K562 (cell line): ENCODE results near the gene MLYCD. TPM values are rescaled to one million over a fixed set of nuclear protein-coding genes. Genes with fewer than 3 reads are reported as not detected.

Experiments used
- ATAC-seq: fragments of 200-7000 bp; cut with Tn5 transposase; 3 replicates; pipeline ENCODE4 v1.9.1; 2020; ENCODE audit warnings: moderate library complexity
- BruUV-seq: library from RNA; stranded (reverse); fragments of 400-500 nt; replicated peaks from 2 replicates; lab custom pipeline; 2021; lab: Mats Ljungman, UMichigan
- CTCF ChIA-PET: fragments of 300-600 bp; formaldehyde crosslinking; extraction: SDS; loops from one replicate; lab custom pipeline; 2021; ENCODE audit warnings: low intra/inter-chr PET ratio; lab: Yijun Ruan, JAX
- POLR2A ChIA-PET: fragments of 300-600, 350-650 bp; sonication (Branson Sonifier 250); formaldehyde crosslinking; extraction: SDS; loops from one replicate; lab custom pipeline; 2021; ENCODE audit warnings: antibody characterized with exemption, inconsistent platforms; lab: Yijun Ruan, JAX
- DNase-seq, 4 experiments: peaks; one replicate each; pipeline versions ENCODE4 v3.0.0 to v3.0.0-alpha.2; 2011 to 2018; ENCODE audit warnings: low spot score in 3 of 4, mixed read lengths in 3 of 4; ENCODE audit errors: extremely low read depth in 1 of 4
- FAIRE-seq: peaks from 2 replicates; lab custom pipeline; 2011; peaks lifted over from hg19 to GRCh38; lab: Jason Lieb, UNC
- H2AFZ ChIP-seq: 2 replicates; pipeline ENCODE4 v1.6.0; 2011; ENCODE audit warnings: low read depth, low read length, control low read depth, inconsistent platforms
- H3K27ac ChIP-seq: fragments of 200-600 bp; 3 replicates; pipeline ENCODE4 v1.8.0; 2011; ENCODE audit warnings: low read depth, mild to moderate bottlenecking, control low read depth, inconsistent platforms, low read length, moderate library complexity, mixed read lengths; ENCODE audit errors: extremely low read depth
- H3K27me3 ChIP-seq, 2 experiments: fragments of 300-600 bp in 1 of 2; 2 replicates in 1 of 2; 3 replicates in 1 of 2; pipeline versions ENCODE4 v1.6.0 to v1.8.0; 2011; ENCODE audit warnings: inconsistent platforms in 2 of 2, low read length in 2 of 2, mild to moderate bottlenecking in 1 of 2, mixed read lengths in 1 of 2, moderate library complexity in 1 of 2; ENCODE audit not compliant: control insufficient read depth in 2 of 2, insufficient read depth in 2 of 2
- H3K36me3 ChIP-seq: fragments of 300-600 bp; 3 replicates; pipeline ENCODE4 v1.8.0; 2011; ENCODE audit warnings: mild to moderate bottlenecking, low read length, inconsistent platforms; ENCODE audit not compliant: control insufficient read depth, insufficient read depth
- H3K4me1 ChIP-seq, 2 experiments: fragments of 200-600 bp in 1 of 2; replicated peaks in 1 of 2; 2 replicates in 1 of 2; 3 replicates in 1 of 2; pipeline versions ENCODE4 v1.5.1 to v1.8.0; 2011; ENCODE audit warnings: inconsistent platforms in 2 of 2, low read length in 2 of 2, mild to moderate bottlenecking in 1 of 2, mixed read lengths in 1 of 2, moderate library complexity in 1 of 2; ENCODE audit not compliant: control insufficient read depth in 2 of 2, insufficient read depth in 2 of 2
- H3K4me2 ChIP-seq: 2 replicates; pipeline ENCODE4 v1.6.1; 2011; ENCODE audit warnings: low read length, control low read depth, inconsistent platforms, mixed read lengths; ENCODE audit not compliant: insufficient read depth
- H3K4me3 ChIP-seq: fragments of 200-600 bp; sonication (generic), shearing (Covaris generic); 2 replicates; pipeline ENCODE4 v1.5.1; 2016; ENCODE audit warnings: control low read depth, inconsistent platforms
- H3K79me2 ChIP-seq: fragments of 200-600 bp; 3 replicates; pipeline ENCODE4 v1.8.0; 2011; ENCODE audit warnings: low read length, inconsistent platforms; ENCODE audit not compliant: control insufficient read depth, insufficient read depth
- H3K9ac ChIP-seq, 2 experiments: 2 replicates each; pipeline versions ENCODE4 v1.6.0 to v1.6.1; 2011; ENCODE audit warnings: low read depth in 2 of 2, low read length in 2 of 2, control low read depth in 1 of 2, inconsistent platforms in 1 of 2, mild to moderate bottlenecking in 1 of 2, mixed read lengths in 1 of 2; ENCODE audit not compliant: insufficient read depth in 1 of 2
- H3K9me1 ChIP-seq: one replicate; pipeline ENCODE4 v1.6.0; 2011; ENCODE audit warnings: inconsistent platforms, mild to moderate bottlenecking, low read length, moderate library complexity; ENCODE audit not compliant: control insufficient read depth, insufficient read depth
- H3K9me3 ChIP-seq: replicated peaks from 2 replicates; pipeline ENCODE4 v1.5.1; 2011; ENCODE audit warnings: low read depth, low read length, inconsistent platforms; ENCODE audit not compliant: control insufficient read depth, insufficient read depth
- H4K20me1 ChIP-seq: replicated peaks from 2 replicates; pipeline ENCODE4 v1.6.1; 2011; ENCODE audit warnings: low read length, inconsistent platforms, mixed read lengths; ENCODE audit not compliant: control insufficient read depth, insufficient read depth
- KLF10 ChIP-seq: fragments of 250-450 bp; sonication (Bioruptor Pico); IDR thresholded peaks from 2 replicates; pipeline ENCODE4 v1.6.1; 2021; ENCODE audit warnings: matching md5 sums
- TEAD4 ChIP-seq, 2 experiments: sonication (generic) in 1 of 2; formaldehyde crosslinking in 1 of 2; IDR thresholded peaks; 2 replicates each; pipeline versions ENCODE4 v1.6.1 to v1.8.0; 2012 to 2022; ENCODE audit warnings: borderline replicate concordance in 1 of 2, inconsistent platforms in 1 of 2, low read length in 1 of 2, mild to moderate bottlenecking in 1 of 2, missing genetic modification reagents in 1 of 2
- TFE3 ChIP-seq: fragments of 450-650 bp; formaldehyde crosslinking; IDR thresholded peaks from 2 replicates; pipeline ENCODE4 v1.4.0; 2020; ENCODE audit warnings: mild to moderate bottlenecking, mixed read lengths
- ZC3H4 ChIP-seq: sonication (generic); formaldehyde crosslinking; IDR thresholded peaks from 2 replicates; pipeline ENCODE4 v1.9.0; 2021; ENCODE audit warnings: missing genetic modification reagents, borderline replicate concordance
- ZFP30 ChIP-seq: fragments of 250-450 bp; sonication (Bioruptor Pico); IDR thresholded peaks from 2 replicates; pipeline ENCODE4 v1.8.0; 2022; ENCODE audit warnings: moderate library complexity, mild to moderate bottlenecking, inconsistent platforms, borderline replicate concordance
- ZNF431 ChIP-seq: sonication (generic); formaldehyde crosslinking; IDR thresholded peaks from 2 replicates; pipeline ENCODE4 v1.8.0; 2022; ENCODE audit warnings: mild to moderate bottlenecking, missing genetic modification reagents
- ZNF778 ChIP-seq: fragments of 450-650 bp; formaldehyde crosslinking; IDR thresholded peaks from 2 replicates; pipeline ENCODE4 v1.4.0; 2020; ENCODE audit warnings: mild to moderate bottlenecking, moderate library complexity
- WGBS: fragments of 100-300 bp; shearing (Covaris generic); methylation state at CpG from one replicate; pipeline ENCODE4 v1.1.6; 2016; ENCODE audit warnings: low coverage, mixed read lengths; ENCODE audit not compliant: insufficient coverage; ENCODE audit errors: missing lambda C conversion rate; 5-methylcytosine and 5-hydroxymethylcytosine counted together
- in situ Hi-C: fragments of 300-500 bp; cut with MboI; formaldehyde crosslinking; loops from 4 replicates; pipeline ENCODE4 v1.15.0; 2018; ENCODE audit warnings: inconsistent platforms, mixed read lengths
- intact Hi-C: fragments of 100-400 bp; cut with micrococcal nuclease; formaldehyde crosslinking; loops from 2 replicates; pipeline ENCODE4 v1.14.2; 2022
- polyA plus RNA-seq, 8 experiments: library from polyadenylated mRNA; depleted of rRNA in 4 of 8; stranded (reverse) in 5 of 8; unstranded in 3 of 8; fragments of >200 nt; fragmentation: Nextera tagmentation in 2 of 8; fragmentation: Illumina TruSeq in 1 of 8; extraction: Ambion mirVana in 2 of 8; extraction: Trizol in 1 of 8; gene quantifications; 2 replicates each; pipeline versions ENCODE4 v1.2.1 to v1.2.3, GENCODE V29; 2011 to 2014; ENCODE audit warnings: inconsistent platforms in 1 of 8, missing spikeins in 1 of 8
- total RNA-seq, 7 experiments: library from RNA; depleted of rRNA in 6 of 7; stranded (reverse); fragments of >200 nt in 6 of 7; fragmentation: Illumina TruSeq in 2 of 7; extraction: Trizol in 2 of 7; gene quantifications; 2 replicates each; pipeline versions ENCODE4 v1.2.1 to v1.2.3, GENCODE V29; 2011 to 2021; ENCODE audit warnings: low replicate concordance in 1 of 7

The MLYCD gene
- total and polyA plus RNA-seq, 9 of the 15 experiments (the other 6 are each of a cell fraction or from before 2014, with no cell fraction given) = 0.15 to 2.0 (median 1.0) TPM

- peak in 1 of 4 experiments; percentile 6 for DNase-seq
- Histone ChIP-seq H3K27ac (no peak overlapping the region), H3K4me2 (no peak overlapping the region), H3K4me1 (no peaks in the 10 kb centered on the region; a peak in 1 of 5 replicates), H3K9me3 (no peaks in the 10 kb centered on the region), H2AFZ (no peak overlapping the region), H3K4me3 (no peak overlapping the region), H3K9me1 (no peaks in the 10 kb centered on the region), H4K20me1 (no peaks in the 10 kb centered on the region; the same call in 1 of the 2 replicates), H3K9ac (no peak overlapping the region), H3K79me2 (no peaks in the 10 kb centered on the region), H3K27me3 (peaks cover 53 to 57% of the 10 kb centered on the region in 2 experiments), H3K36me3 (no peaks in the 10 kb centered on the region)
- intact Hi-C loops = no loop called here
- 13% methylated on average over 11 of the region's 11 CpGs for WGBS
- no TSS peak for BruUV-seq
- FAIRE-seq = no peak
- in situ Hi-C loops = no loop called here
- CTCF ChIA-PET = no interaction called here
- no peak for TF ChIP-seq KLF10 (CRISPR knock-in tag)
- no peak for TF ChIP-seq ZC3H4 (CRISPR knock-in tag)
- POLR2A ChIA-PET = no interaction called here
- ATAC-seq = no peak
These were observed 46.1 kb upstream of the MLYCD start for GRCh38 chr16:83852774-83853173.

GRCh38 chr16:83853834-83854233, 45.1 kb upstream of the MLYCD start:
- FAIRE-seq (no peak), DNase-seq (peak in 2 of 4 experiments; percentile 5 to 9), ATAC-seq (no peak)
- Histone ChIP-seq H3K27ac (no peak overlapping the region), H3K4me2 (no peak overlapping the region), H2AFZ (no peak overlapping the region), H4K20me1 (no peaks in the 10 kb centered on the region; the same call in 1 of the 2 replicates), H3K4me3 (no peak overlapping the region), H3K4me1 (no peaks in the 10 kb centered on the region; a peak in 1 of 5 replicates), H3K79me2 (no peaks in the 10 kb centered on the region), H3K27me3 (peaks cover 59 to 63% of the 10 kb centered on the region in 2 experiments), H3K9me1 (no peaks in the 10 kb centered on the region), H3K36me3 (no peaks in the 10 kb centered on the region), H3K9ac (no peak overlapping the region), H3K9me3 (no peaks in the 10 kb centered on the region)
- intact Hi-C loops = no loop called here
- TF ChIP-seq TEAD4 (IDR thresholded peaks at IDR 0.05; ENCODE audit: low read length) = no peak
- no peak for TF ChIP-seq TEAD4 (CRISPR knock-in tag; IDR thresholded peaks at IDR 0.05; ENCODE audit: borderline replicate concordance)
- no peak for TF ChIP-seq ZNF431 (CRISPR knock-in tag)
- no peak for TF ChIP-seq ZFP30 (CRISPR knock-in tag)
- no peak for TF ChIP-seq TFE3
- TF ChIP-seq ZNF778 (CRISPR knock-in tag) = no peak
- CTCF ChIA-PET = no interaction called here
- POLR2A ChIA-PET = no interaction called here
- no TSS peak for BruUV-seq
- in situ Hi-C loops = no loop called here
- WGBS = 3% methylated on average over 8 of the region's 8 CpGs
